ENCODE data around the gene UNC13C.
"Not testable (repeated sequence)": the region's sequence is repeated elsewhere in the genome, so short reads cannot be mapped to it uniquely, and the experiment has no call there.

Gene UNC13C

GRCh38 chr15:54307252-54307902, 329.1 kb downstream of the UNC13C start:
- DNase-seq, result no peak

DNA sequence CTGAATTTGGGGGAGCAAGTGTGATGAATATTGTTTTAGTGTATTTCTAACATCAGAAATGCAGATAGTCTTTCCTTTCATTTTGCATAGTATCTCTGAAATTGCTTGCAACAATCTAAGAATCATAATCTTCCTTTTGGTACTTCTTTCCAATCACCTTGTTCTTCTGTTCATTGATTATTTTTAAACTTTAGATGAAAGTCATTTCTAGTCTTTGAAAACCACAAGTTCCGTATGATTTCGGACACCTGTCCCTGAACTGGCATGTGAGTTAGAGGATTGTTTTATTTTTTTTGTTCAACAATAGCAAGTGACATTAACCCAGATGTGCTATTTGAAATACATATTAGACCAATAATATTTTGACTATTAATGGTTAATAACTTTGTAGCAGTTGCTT, 329.7 kb downstream of the UNC13C start:
- DNase-seq, result no peak

DNA sequence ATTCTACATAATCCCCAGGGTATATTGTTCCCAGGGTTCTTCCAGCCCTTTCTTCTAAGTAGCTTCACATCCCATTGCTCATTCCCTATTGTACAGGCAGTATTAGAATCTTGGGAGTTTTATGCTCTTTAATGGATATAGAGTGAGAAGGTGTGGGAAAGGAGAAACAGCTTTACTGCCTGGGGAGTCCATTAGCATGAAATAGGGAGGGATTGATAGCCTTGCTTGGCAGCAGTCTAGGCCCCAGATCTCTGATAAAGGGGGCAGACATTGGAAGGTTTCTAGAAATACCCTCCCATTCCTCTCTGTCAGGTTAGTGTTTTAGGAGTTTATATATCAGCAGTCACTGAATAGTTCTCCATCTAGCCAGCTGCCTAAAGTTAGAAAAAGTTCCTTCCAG, 334.3 kb downstream of the UNC13C start:
- DNase-seq, result no peak

DNA sequence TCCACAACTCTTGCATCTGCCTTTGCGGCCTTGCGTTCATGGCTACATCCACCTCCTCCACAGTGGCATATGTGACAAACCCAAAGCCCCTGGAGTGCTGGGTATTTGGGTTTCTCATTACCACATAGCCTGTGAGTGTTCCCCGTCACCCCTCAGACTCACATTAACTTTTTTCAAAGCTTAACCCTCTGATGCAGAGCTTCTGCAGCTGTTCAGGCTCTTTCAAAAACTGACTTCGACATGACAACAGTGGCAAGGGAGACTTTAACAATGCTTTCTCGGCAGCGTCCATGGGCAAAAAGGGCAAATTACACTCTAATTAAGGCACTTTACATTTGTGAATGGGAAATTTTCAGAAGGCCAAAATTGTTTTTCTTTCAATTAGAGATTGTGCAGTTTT, 343.2 kb downstream of the UNC13C start:
- no peak for DNase-seq

- DNase-seq, result no peak
Observed at GRCh38 chr15:54322341-54322740, 344.1 kb downstream of the UNC13C start.

DNA sequence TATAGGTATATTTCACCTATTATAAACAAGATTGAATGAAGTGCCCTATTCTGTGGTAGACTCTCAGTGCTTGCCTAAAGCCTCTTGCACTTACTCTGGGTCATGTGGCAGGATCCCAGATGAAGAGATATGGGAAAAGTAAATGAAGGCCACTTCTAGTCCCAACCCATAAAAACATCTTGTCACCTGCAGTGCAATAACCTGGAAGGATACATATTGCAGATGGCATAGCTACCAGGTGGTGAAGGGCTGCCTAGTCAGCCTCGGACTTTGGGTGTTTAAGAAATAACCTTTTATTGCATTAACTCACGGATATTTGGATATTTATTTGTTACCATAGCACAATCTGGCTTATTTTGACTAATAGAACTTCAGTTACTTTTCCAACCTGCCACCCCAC, 367.1 kb downstream of the UNC13C start:
- no peak for DNase-seq

- no peak for DNase-seq
Observed at GRCh38 chr15:54345827-54346226, 367.6 kb downstream of the UNC13C start.

GRCh38 chr15:54347082-54347827, 369.0 kb downstream of the UNC13C start:
- DNase-seq, result no peak

DNA sequence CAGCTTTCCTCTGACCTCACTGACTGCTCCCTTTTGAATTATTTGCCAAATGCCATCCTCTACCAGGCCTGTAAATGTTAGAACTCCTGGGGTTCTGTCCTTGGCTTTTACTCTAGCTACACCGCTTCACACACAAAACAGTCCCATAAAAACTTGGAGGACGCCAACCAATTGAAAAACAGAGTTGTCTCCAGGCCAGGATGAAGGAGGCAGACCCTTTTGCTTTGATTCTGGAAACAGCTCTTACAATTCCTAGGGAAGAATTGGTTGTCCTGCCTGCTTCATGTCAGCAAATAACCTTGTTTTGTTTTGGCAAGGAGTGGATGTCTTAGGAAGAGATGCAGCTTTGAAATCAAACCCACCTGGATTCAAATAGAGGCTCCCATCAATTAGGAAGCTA, 375.5 kb downstream of the UNC13C start:
- DNase-seq, result no peak

- no peak for DNase-seq
Observed at GRCh38 chr15:54354341-54354740, 376.1 kb downstream of the UNC13C start.

DNA sequence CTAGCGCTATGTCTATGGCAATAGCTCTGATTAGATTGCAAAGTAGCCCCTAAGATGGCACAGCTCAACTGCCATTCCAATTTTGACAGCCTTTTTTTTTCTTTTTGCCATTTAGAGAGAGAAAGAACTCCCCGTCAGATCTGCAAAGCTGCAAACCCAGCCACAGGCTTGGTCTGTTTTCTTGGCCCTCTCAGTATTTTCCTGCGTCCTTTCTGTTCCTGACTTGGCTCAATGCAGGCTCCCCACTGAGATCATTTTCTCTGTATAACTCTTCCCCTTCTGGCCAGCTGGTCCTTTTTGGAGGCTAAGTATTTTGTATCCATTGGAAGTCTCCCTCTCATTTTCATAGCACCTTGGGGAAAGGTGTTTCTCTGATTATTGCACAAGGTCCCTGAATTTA, 386.7 kb downstream of the UNC13C start:
- DNase-seq, result no peak

- DNase-seq, result no peak
Observed at GRCh38 chr15:54373332-54373731, 395.1 kb downstream of the UNC13C start.

GRCh38 chr15:54374184-54374952, 396.1 kb downstream of the UNC13C start:
- DNase-seq, result no peak

GRCh38 chr15:54387799-54388198, 409.6 kb downstream of the UNC13C start:
- DNase-seq, result no peak

DNA sequence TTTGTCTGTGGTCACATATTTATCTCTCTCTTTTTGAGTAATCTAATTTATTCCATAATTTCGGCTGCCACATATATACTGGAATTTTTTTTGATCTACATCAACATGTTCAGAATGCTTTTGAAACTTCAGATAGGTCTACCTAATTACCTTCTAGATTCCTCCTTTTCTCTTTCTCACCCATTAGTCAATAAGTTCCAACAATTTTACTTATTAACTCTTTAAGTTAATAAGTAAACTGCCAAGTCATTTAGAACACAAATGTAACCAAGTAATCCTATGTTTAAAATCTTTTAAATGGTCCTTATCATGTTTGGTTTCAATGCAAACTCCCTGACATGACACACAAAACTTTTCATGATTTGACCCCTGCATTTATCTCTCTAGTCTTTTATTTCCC, 410.5 kb downstream of the UNC13C start:
- no peak for DNase-seq

- DNase-seq, result no peak
Observed at GRCh38 chr15:54410481-54410880, 432.2 kb downstream of the UNC13C start.

GRCh38 chr15:54424171-54424570, 445.9 kb downstream of the UNC13C start:
- DNase-seq, result no peak

DNA sequence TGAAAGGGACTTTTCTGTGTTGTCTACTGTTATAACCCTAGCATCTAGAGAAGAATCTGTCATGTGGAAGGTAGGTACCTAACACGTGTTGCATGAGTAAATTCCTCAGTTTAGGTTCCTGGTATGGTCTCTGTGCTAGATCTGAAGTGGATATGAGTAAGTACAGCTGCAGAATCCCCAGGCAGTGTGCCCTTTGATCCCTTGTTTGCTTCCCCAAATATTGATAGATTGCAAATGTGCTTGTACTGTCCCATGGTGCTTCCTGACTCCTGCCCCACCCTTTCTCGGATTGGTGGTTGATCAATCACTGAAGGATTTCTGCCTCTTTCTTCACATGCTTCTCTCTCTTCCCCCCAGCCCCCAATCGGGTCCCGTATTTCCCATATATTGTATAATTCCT, 450.4 kb downstream of the UNC13C start:
- no peak for DNase-seq

DNA sequence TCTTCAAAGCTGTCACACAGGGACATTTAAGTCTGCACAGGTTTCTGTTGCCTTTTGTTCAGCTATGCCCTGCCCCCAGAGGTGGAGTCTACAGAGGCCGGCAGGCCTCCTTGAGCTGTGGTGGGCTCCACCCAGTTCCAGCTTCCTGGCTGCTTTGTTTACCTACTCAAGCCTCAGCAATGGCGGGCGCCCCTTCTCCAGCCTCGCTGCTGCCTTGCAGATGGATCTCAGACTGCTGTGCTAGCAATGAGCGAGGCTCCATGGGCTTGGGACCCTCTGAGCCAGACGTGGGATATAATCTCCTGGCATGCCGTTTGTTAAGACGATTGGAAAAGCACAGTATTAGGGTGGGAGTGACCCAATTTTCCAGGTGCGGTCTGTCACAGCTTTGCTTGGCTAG, 472.0 kb downstream of the UNC13C start:
- not testable (repeated sequence) for DNase-seq

- DNase-seq, result no peak
Observed at GRCh38 chr15:54456413-54456812, 478.2 kb downstream of the UNC13C start.

- no peak for DNase-seq
Observed at GRCh38 chr15:54462511-54462913, 484.3 kb downstream of the UNC13C start.

GRCh38 chr15:54481819-54482218, 503.6 kb downstream of the UNC13C start:
- no peak for DNase-seq

- no peak for DNase-seq
Observed at GRCh38 chr15:54482251-54482650, 504.0 kb downstream of the UNC13C start.

GRCh38 chr15:54500330-54500729, 522.1 kb downstream of the UNC13C start:
- no peak for DNase-seq
